IMR-90 (cell line): ENCODE measurements around the gene COL27A1.

Experiments
- CTCF ChIP-seq: conservative IDR thresholded peaks from 2 replicates; pipeline ENCODE4 v1.5.1; 2012; ENCODE audit warnings: mild to moderate bottlenecking, low read depth, low read length, improper control_type of control experiment
- POLR2A ChIP-seq: IDR thresholded peaks from 2 replicates; pipeline ENCODE4 v1.6.1; 2012; ENCODE audit warnings: mild to moderate bottlenecking, low read depth, low read length
- RAD21 ChIP-seq: IDR thresholded peaks from 2 replicates; pipeline ENCODE4 v1.6.1; 2012; ENCODE audit warnings: low read length, improper control_type of control experiment

- no peak for TF ChIP-seq CTCF
- no peak for TF ChIP-seq RAD21
- TF ChIP-seq POLR2A: no peak
Observed at GRCh38 chr9:114286146-114286679, 130.9 kb downstream of the COL27A1 start.
